Aorta (tissue), 4 donors: ENCODE data around the gene CCDC196. TPM values are rescaled to one million over a fixed set of nuclear protein-coding genes. Genes with fewer than 3 reads are reported as not detected.

Source experiments
- polyA plus RNA-seq, 2 donors: library from polyadenylated mRNA; stranded (reverse); fragments of 200-250 nt; gene quantifications; one replicate each; pipeline ENCODE4 v1.2.3, GENCODE V29; 2013
- total RNA-seq, 2 donors: library from RNA; stranded (reverse); fragmentation: NEBNext Ultra II Directional; extraction: Animal tissue kit (Norgen Biotek cat#: 25700); gene quantifications; one replicate each; pipeline ENCODE4 v1.2.1, GENCODE V29; 2021
- donor health status: healthy with polysubstance abuse.
- donor health status: Bipolar disorder and iron deficiency.
- donor health status: DM: no; HTN: no; CAD: no.
- donor health status: DM: yes; HTN: yes; CAD: no.

Gene CCDC196
- total and polyA plus RNA-seq, 4 donors, result not detected

Other genes starting within 250 kb of the CCDC196 start
- 10 to 100 TPM; 16.1 to 22.2 TPM for gene GPHN, start 21.8 kb downstream of the CCDC196 start, total RNA-seq
- gene GPHN, start 21.8 kb downstream of the CCDC196 start, polyA plus RNA-seq, result 10 to 100 TPM in 1 of 2 donors, 1 to 10 TPM in 1; 6.3 to 12.7 TPM